Astrocyte (in vitro differentiated cells and primary cell): ENCODE measurements around the gene EXD2.

ENCODE experiments used
- EZH2 ChIP-seq: IDR thresholded peaks from 2 replicates; pipeline ENCODE4 v1.6.1; 2012; ENCODE audit warnings: mild to moderate bottlenecking, low read length, inconsistent platforms; ENCODE audit not compliant: insufficient read depth
- TF ChIP-seq, protein P1 (sequence below): IDR thresholded peaks from 2 replicates; pipeline ENCODE4 v1.5.1; 2011; ENCODE audit warnings: low read depth, mild to moderate bottlenecking, inconsistent platforms, low read length, moderate library complexity; ENCODE audit not compliant: insufficient read depth

DNA sequence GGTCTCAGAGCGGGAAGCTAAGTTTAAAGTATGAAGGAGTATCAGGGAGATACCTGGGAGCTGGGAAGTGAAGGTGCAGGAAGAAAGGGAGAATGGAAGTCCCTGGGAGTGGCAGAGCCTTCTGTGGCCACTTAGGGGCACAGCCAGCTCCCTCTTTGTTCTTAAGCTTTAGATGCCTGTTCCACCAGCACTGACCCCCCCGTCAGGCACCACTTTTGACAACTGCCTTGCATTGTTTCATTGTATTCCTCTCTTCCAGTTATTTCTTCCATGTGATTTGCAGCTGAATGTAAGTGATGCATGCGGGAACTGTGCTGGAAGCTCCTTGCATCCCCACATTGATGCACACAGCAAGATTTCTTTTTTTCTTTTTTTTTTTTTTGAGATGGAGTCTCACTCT, 71.2 kb downstream of the EXD2 start:
- TF ChIP-seq, protein P1, sequence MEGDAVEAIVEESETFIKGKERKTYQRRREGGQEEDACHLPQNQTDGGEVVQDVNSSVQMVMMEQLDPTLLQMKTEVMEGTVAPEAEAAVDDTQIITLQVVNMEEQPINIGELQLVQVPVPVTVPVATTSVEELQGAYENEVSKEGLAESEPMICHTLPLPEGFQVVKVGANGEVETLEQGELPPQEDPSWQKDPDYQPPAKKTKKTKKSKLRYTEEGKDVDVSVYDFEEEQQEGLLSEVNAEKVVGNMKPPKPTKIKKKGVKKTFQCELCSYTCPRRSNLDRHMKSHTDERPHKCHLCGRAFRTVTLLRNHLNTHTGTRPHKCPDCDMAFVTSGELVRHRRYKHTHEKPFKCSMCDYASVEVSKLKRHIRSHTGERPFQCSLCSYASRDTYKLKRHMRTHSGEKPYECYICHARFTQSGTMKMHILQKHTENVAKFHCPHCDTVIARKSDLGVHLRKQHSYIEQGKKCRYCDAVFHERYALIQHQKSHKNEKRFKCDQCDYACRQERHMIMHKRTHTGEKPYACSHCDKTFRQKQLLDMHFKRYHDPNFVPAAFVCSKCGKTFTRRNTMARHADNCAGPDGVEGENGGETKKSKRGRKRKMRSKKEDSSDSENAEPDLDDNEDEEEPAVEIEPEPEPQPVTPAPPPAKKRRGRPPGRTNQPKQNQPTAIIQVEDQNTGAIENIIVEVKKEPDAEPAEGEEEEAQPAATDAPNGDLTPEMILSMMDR = no peak
- TF ChIP-seq EZH2 = no peak
